Right forelimb (tissue), 1 donor: ENCODE results near the gene ADGRB3.
"Not testable (repeated sequence)": the region's sequence is repeated elsewhere in the genome, so short reads cannot be mapped to it uniquely, and the experiment has no call there.

Source experiments
- DNase-seq: peaks from one replicate; pipeline ENCODE4 v3.0.0-alpha.2; 2018

ADGRB3 gene

DNA sequence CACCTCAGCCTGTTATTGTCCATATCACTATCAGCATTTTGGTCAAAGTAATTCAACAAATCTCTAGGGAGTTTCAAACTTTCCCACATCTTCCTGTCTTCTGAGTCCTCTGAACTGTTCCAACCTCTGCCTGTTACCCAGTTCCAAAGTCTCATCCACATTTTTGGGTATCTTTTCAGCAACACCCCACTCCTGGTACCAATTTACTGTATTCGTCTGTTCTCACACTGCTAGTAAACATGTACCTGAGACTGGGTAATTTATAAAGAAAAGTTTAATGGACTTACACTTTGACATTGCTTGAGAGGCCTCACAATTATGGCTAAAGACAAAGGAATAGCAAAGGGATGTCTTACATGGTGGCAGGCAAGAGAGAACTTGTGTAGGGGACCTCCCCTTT lies 224.2 kb downstream of the ADGRB3 start:
- no peak for DNase-seq

DNA sequence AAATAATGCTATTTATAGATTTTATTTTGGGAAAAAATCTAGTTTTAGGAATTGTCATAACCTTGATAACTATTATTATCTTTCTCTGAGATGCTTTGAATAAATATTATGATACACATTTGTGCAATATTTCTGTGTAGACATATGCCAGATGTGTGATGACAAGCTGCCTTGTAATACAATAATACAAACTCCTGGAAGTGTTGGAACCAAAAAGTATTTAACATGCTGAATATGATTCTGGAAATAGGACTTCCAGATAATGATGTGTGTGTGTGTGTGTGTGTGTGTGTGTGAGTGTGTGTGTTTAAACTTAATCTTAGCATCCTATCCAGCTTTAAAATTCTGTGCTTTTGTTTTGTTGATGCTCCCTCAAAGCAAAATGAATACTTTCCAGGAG lies 233.6 kb downstream of the ADGRB3 start:
- DNase-seq: no peak

DNA sequence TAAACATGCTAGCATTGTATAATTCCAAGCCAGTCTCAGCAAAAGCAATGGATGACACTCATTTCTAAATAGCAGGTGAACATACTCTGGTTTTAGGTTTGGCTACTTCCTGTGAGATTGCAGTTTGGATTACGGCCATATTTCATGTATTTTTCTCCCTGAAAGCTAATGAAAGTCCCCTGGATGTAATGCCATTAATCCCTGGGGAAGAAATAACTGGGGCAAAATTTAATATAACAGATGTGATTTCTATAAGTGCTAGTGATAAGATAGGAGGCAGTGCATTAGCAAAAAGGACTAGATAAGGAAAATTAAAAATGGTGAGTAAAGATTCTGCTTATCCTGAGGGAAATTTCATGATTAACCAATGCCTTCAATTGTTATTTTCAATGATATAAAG lies 238.2 kb downstream of the ADGRB3 start:
- no peak for DNase-seq

DNA sequence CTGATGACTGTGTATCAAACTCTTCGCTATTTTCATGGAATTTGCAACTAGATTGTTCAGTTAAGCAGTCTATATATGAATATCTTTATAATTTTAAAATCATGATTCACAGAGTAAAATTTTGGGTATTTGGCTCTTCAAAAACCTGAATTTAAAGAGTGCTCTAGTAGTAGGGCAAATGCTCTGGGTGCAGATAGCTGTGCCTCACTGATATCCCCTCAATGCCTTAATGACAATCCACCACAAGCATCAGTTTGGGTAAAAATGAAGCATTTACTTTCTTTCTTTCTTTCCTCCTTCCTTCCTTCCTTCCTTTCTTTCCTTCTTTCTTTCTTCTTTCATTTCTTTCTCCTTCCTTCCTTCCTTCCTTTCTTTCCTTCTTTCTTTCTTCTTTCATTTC lies 239.7 kb downstream of the ADGRB3 start:
- DNase-seq: no peak

DNA sequence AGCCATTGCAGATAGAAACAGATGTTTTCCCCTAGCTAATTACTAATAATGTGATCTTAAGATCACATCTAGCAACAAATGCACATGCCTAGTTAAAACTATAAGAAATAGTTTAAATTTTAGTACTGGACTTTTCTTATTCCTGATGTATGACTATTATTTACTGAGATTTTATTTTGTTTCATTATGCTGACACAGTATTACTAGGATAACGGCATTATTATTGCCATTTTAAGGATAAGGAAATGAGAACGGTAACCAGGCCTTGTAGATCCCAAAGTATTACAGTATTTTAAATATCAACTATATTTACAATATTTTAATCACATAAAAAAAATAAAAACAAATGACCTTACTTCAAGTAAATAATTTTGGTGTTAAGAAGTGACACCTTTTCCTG lies 240.3 kb downstream of the ADGRB3 start:
- no peak for DNase-seq

DNA sequence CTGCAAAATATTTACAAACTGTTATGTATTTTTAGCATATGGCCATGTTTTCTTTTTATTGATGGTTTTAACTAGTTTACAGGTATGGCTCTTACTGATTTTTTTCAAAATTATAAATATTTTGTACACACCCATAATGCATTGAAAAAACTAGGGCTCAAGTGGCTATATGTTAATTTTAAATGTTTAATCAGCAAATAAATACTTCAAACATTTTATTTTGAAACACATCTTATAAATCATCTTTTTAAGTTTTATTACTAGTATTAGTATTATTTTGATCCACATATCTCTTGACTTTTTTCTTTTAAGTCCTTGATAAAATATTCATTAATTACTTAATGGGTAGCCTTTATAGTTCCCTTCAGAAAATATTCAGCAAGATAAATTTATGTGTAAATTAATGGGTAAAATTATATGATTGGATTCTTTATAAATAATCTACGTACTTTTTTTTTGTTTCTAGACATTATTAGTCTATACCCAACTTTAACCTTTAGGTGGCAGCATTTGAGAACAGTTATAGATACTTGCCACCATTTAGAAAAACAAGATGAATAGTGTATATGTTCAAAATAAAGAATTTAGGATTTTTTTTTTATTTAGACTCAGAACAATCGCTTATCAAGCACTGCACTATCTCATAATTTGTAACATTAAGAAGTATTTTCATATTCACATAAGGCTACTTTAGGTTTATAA lies 241.9 kb downstream of the ADGRB3 start:
- DNase-seq: no peak

DNA sequence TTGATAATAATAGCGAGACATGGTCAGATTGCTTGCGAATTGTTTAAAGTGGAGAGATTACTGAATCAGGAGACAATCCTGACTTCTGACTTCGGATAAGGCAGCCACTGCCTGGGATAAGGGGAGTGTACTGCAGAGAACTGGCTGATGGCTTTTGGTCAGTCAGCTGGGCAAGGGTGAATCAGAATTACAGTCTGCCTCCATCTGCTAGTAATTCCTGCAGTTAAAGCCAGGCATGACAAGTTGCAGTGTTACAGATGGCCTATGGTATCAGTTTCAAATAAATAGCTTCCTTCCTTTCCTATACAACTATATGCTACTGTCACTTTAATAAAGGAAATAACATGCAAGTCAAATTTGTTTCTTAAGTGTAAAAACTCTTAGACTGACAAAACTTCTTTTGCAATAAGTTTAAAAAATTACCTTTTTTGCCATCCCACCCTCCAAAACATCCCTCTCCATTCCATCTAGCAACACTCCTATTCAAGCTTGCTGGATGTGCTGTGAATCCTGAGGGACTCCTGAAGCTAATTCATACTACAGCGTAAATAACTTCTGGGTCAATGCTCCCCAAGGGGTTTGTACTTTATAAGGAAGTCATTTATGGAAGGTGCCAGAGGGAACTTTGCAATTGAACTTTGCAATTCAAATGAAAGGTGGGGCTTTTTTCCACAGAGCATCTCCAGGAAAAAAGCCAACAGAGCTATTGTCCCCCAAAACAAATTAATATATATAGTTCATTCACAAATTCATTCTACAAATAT lies 245.2 kb downstream of the ADGRB3 start:
- DNase-seq: no peak

DNA sequence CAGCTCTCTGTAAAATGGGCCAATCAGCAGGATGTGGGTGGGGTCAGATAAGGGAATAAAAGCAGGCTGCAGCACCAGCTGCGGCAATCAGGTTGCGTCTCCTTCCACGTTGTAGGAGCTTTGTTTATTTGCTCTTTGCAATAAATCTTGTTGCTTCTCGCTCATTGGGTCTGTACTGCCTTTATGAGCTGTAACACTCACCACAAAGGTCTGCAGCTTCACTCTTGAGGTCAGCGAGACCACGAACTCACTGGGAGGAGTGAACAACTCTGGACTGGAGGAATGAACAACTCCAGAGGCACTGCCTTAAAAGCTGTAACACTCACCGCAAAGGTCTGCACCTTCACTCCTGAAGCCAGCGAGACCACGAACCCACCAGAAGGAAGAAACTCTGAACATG lies 248.2 kb downstream of the ADGRB3 start:
- DNase-seq: not testable (repeated sequence)

DNA sequence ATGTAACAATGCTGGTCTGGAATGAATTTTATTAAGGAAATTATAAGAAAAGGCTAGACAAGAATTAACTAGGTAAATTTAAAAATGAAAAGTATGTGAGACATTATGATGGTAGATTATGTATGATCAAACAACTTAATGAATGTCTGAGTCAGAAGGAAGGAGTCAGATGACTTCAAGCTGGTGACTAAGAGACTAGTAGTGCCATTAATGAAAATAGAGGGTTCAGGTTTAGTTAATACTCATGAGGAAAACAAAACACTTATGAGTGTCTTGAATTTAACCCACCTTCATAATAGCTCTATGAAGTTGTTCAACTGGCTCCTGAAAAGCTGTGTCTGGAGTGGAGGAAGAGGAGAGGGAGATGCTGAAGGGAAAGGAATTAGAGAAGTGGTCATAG lies 256.3 kb downstream of the ADGRB3 start:
- DNase-seq: no peak

DNA sequence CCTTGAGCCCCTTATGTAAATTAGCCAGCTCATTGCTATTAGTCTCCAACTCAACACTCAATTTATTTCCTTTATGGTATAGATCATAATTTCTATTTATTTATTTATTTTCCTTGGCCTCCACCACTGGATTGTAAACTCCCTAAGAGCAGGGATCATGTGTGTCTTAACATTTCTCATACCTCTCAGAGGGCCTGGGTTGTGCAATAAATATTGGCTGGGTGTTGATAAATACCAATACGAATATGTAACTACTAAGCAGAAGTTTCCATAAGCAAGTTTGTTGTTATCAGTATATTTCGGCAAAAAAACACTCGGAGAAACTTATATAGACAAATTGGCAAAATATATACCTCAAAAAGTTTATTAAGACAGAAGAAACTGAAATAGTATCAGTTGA lies 257.4 kb downstream of the ADGRB3 start:
- no peak for DNase-seq

DNA sequence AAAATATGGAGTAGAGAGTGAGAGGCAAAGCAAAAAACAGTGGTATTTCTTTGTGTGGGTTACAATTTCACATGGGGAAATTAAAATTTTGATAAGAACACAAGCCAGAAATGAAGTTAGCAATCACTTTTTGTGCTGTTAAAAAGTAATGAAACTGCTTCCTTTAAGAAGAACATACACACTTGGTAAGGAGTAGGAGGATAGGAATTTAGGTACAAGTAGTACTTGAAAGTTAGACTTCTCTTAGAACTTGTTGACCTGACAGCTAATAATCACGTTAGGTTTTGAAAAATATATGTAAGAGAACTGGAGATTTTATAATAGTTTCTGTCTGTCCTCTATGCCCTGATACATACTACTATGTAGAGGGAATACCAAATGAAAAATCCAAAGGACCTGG lies 260.8 kb downstream of the ADGRB3 start:
- no peak for DNase-seq

DNA sequence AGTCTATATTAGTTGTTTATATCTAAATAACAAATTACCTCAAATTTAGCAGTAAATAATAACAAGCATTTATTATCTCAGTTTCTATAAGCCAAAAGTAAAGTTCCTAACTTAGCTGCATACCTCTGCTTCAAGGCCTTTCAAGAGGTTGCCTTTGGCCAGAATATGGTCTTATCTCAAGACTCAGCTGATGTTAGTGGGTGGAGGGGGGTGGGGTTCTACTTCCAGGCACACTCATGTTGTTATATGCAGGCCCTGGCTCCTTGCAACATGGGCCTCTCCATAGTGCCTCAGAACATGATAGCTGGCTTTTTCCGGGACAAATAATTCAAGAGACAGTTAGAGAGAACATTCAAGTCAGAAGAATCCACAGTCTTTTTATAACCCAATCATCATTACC lies 266.0 kb downstream of the ADGRB3 start:
- no peak for DNase-seq

DNA sequence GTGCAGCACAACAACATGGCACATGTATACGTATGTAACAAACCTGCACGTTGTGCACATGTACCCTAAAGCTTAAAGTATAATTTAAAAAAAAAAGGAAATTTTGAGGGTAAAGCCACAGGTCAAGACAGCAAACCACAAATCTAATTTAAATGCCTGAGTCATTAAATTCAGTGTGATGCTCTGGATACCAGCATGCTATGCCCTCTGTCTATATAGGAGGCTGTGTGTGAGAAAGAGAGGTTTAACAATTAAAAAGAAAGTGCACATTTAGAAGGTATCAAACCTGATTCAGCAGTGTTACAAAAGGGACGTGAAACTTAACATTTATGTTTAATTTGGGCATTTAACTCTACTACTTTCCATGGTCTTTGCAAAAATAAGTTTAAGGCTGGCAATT lies 276.3 kb downstream of the ADGRB3 start:
- no peak for DNase-seq

DNA sequence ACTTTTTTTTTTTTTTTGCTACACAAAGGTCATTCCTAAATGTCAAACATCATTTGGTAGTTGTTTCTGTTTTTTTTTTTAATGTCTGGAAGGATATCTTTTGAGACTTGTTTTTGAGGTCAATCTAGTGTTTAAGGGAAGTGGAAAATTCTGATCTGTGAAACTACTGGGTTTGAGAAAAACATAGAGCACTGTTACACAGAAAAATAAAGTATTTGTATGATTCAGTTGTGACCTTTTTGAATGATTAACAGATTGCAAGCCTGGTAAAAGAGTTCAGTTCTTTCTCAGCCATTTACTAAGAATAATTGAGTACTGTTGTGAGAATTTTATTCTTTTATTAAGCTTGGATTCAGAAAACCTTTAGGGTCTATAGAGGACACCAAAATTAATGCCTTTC lies 276.7 kb downstream of the ADGRB3 start:
- DNase-seq: no peak

DNA sequence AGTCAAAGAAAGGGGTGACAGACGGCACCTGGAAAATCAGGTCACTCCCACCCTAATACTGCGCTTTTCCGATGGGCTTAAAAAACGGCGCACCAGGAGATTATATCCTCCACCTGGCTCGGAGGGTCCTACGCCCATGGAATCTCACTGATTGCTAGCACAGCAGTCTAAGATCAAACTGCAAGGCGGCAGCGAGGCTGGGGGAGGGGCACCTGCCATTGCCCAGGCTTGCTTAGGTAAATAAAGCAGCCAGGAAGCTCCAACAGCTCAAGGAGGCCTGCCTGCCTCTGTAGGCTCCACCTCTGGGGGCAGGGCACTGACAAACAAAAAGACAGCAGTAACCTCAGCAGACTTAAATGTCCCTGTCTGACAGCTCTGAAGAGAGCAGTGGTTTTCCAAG lies 277.7 kb downstream of the ADGRB3 start:
- DNase-seq: not testable (repeated sequence)

DNA sequence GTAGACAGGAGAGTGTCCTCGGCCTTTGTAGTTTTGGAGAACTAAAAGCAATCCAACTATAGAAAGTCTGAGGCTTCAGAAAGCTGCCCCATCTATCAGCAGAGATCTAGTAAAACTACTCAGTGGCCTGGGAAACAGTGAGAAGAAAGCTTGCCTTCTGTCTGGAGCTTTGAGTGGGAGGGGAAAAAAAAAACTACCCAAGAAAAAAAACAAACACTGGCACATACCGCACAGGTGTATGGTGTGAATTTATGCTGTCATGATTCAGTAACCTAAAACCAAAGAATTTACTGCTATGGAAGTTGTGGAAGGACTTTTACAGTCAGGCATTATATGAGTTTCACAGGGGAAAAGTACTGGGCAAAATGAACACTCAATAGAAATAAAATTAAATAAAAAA lies 280.5 kb downstream of the ADGRB3 start:
- no peak for DNase-seq

DNA sequence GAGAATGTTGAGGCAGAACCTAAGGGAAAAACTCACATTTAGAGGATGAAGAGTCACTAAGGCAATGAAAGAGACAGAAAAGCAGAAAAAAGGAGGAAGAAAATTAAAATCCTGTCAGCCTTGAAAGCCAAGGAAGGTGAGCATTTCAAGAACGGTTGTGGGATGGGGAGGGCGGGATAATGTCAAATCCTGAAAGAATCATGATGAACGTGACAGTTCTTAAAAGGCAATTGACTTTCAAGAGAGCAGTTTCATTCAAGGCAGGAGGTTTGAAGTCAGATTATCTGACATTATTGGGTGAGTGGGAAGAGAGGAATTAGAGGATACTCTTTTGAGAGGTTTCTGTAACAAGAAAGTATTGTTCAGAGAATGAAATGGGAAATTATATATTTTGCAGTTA lies 284.5 kb downstream of the ADGRB3 start:
- no peak for DNase-seq

DNA sequence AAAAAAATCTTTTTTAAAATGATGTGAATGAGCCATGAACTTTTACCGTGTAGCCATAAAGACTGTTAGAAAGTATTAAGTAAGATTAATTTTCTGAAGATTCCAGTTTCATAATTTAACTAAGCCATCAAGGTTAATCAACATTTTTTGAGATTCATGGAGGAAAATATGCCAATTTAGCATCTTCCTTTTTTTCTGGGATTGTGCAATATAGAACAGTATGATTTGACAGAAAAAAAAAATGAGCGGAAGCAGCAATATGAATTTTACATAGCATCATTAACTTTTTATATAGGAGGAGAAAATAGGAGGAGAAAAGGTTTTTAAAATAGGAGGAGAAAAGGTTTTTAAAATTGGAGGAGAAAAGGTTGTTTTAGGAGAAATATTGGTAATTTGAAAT lies 306.3 kb downstream of the ADGRB3 start:
- DNase-seq: no peak

DNA sequence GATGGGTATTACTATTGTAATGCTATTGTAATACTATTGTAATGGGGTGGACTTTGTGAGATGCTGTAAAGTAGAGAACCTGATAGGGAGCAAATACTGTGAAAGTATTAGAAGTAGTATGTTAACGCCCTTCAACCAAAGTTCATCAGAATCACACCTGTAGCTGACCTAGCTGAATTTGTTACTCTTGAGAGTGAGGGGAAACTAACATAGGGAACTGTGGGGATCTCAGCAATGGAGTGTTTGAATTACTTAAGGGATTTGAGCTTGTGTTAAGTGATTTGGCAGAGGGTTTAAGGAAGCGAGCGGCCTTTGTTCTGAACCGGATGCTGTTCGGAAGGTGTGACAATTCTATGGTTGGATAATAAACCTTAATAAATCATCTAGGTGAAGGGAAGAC lies 312.6 kb downstream of the ADGRB3 start:
- no peak for DNase-seq

DNA sequence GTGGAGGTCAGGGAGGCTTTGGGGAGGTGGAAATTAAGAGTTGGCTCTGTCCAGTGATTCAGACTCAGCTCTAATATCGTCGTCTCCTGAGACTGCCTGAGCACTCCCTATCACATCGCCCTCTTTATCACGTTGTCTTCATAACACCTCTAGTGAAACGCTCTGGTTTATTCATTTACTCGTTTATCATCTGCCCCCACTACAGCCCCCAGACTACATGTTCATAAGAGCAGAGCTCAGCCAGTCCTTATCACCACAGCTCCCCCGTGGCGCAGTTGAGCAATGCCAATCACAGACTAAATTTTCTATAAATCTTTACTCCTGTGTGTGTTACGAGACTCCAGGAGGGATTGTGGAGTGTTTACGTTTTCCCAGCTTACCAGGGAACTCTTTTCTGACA lies 316.2 kb downstream of the ADGRB3 start:
- no peak for DNase-seq

DNA sequence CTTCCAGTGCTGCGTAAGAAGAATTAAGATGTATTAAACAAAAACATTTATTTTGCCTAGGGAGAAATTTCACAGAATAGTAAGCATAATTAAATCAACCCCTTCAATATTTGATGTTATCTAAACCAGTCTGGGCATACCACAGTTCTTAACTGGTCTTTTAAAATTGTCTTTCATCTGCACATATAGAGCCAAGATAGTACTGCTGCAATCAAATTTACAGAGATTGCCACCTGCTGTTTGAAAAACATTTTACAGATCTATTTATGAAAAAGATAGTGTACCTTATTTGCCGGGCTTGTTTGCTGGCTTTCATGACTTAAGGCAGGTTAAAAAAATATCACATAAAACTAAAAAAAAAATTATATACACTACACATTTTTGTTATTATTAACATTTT lies 323.2 kb downstream of the ADGRB3 start:
- no peak for DNase-seq

DNA sequence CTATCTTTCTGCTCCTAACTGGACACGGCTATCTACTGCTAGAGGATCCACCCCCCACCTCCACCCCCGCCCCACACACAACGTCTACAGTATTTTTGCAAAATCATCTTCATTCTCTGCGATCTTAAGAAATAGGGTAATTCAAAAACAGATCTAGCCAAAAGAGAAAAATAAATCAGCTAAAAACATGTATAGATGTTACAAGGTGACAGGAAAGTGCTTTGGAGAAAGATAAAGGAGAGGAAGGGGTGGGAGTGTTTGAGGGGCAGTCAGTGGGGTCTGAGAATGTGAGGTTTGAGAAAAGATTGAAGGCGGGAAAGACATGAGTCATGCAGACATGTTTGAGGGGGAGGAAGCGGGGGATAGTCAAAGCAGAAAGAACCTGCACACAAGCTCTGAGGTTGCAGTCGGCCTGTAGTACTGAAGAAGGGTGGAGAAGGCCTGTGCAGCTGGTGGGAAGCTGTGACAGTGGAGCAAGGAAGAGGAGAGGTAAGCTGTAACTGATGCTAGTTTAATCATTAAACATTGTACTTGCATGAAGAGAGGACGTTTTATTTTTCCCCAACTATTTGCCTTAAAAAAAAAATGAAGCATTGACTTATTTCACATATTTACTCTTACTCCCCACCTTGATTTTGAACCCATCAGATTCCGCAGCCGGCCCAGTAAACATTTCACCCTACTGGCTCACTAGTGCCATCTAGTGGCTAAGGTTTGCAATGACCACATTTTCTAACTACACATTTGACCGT lies 332.6 kb downstream of the ADGRB3 start:
- peak; percentile 51 for DNase-seq

DNA sequence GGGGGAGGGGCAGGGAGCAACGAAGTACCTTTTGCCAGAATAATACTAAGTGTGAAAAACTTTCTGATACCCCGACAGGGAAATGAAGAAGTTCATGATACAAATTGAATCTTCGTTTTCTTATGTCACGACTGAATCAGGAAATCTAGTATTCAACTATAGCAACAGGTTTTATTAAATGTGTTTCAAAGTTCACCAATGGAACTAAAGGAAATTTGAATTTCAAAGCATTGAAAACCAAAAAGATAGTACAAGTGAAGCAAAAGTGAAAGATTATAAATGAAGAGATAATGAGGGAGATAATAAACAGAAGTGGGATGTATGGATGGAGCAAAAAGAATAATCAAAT lies 333.2 kb downstream of the ADGRB3 start:
- DNase-seq: no peak

DNA sequence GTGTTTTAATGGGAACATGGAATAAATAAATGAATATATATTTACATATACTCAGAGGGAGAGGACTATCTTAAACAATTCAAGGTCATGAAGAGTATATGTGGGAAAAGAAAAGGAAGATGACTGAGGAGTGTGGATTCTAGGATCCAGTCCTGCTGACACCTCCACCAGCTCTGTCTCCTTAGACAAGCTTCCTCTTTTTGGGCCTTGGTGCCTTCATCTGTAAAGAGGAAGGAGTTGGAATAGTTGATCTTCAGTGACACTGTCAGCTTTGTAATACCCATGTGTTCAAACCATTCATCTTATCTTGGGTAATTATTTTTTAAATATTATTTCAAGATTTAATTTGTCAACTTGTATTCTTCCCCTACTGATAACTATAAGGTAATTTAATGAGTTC lies 338.0 kb downstream of the ADGRB3 start:
- DNase-seq: no peak
